Measurements from ENCODE around the gene FBLN7. TPM values are rescaled to one million over a fixed set of nuclear protein-coding genes. Genes with fewer than 3 reads are reported as not detected.
A peak's percentile ranks its signal among the peaks of the same experiment; 100 is the strongest.

Gene FBLN7
- total RNA-seq, 2 experiments from 2014 or later = 40.5 to 40.6 TPM

DNA sequence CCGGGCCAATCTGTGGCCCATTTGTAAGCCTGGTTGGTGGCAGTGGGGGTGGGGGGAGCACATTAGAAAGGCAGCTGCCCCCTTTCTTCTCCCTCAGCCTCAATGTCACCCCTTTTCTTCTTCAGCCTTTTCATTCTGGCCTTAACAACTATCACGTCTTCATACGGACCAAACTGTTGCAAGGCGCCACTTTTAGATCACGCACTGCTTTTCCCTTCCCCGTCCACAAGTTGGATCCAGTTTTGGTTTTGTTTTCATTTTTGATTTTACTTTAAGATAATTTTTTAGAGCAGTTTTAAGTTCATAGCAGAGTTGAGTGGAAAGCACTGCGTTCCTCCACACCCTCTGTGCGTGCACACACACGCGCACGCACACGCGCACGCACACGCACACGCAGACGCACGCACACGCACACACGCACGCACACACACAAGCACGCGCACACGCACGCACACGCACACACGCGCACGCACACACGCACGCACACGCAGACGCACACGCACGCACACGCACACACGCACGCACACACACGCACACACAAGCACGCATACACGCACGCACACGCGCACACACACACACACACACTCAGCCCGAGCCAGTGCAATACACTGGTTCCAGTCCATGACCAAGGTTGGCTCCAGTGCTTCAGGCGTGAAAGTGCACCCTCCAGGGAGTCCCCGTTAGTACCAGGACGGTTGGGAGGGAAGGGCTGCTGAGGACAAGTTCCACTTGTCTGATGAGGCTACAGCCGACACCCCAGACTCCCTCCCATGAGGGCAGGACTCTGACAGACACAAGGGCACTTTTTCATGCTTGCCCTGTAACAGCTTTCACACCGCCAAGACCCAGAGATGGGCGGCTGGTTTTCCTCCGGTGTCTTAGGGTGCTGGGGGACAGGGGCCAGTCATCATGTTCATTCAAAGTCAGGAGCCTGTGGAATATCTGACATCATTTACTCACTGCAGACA is 22.4 kb downstream of the FBLN7 start:
- no peak overlapping the region for H3K4me3 Mint-ChIP-seq
- CTCF ChIA-PET = no interaction called here

DNA sequence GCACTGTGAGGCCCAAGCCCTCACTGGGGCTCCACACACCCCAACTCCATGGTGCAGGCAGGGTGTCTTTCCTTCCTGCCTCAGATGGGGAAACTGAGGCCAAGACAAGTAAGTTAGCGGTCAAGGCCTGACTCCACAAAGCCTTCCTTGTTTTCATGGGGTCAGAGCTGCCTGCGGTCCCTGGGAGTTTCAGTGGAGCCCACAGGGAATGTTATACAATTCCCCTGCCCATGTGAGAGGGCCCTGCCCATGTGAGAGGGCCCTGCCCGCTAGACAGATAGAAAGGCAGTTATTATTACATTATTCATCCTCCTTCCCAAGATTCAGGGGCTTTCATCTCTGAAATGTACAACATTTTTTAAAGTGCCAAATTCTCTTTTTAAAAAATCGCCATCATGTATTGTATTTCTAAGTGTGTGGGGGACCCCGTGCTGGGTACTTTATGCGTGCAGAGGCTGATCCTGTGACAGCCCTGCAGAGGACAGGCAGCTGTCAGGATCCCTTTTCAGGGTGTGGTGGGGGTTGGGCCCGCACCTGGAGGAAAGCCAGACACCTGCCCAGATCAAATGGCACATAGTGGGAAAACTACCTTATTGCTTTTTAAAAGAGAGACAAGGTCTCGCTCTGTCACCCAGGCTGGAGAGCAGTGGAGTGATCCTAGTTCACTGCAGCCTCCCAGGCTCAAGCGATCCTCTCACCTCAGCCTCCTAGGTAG is 23.4 kb downstream of the FBLN7 start:
- Mint-ChIP-seq H3K4me3 (no peak overlapping the region), H3K27me3 (no peaks in the 10 kb centered on the region), H3K9me3 (ENCODE audit: low read depth) (no peaks in the 10 kb centered on the region), H3K36me3 (ENCODE audit: low read depth) (peaks cover 2% of the 10 kb centered on the region), H3K27ac (no peak overlapping the region), H3K4me1 (peaks cover 17% of the 10 kb centered on the region)
- ATAC-seq = no peak
- intact Hi-C loops (cut with DNase I, micrococcal nuclease) = no loop called here
- ChIA-PET CTCF (no interaction called here), POLR2A (no interaction called here)
- no peak for DNase-seq

More for the DNA sequence above, 22.4 kb downstream of the FBLN7 start:
- H3K9me3 Mint-ChIP-seq (ENCODE audit: low read depth) = no peaks in the 10 kb centered on the region
- no peak overlapping the region for H3K27ac Mint-ChIP-seq
- intact Hi-C loops (cut with DNase I, micrococcal nuclease) = no loop called here
- ATAC-seq (no peak), DNase-seq (no peak)
- H3K4me1 Mint-ChIP-seq = peaks cover 24% of the 10 kb centered on the region
- POLR2A ChIA-PET = no interaction called here
- H3K27me3 Mint-ChIP-seq = no peaks in the 10 kb centered on the region
- H3K36me3 Mint-ChIP-seq (ENCODE audit: low read depth) = peaks cover 2% of the 10 kb centered on the region

DNA sequence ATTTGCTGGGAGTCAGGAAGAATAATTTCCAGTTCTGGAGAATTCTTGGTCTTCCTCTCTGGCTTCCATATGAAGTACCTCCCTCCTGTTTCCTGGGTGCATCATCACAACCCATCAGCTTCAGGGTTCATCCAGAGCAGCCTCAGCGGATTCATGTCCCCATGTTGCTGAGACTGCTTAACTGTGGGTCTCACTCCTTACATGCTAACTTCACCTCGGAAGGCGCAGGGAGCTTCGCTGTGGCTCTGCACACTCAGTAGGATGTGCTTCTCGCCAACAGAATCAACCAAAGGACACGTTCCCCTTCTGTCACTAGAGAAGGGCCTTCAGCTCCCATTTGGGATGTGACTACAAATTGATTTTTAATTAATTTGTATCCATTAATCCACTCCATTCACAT is 24.2 kb downstream of the FBLN7 start:
- POLR2A ChIA-PET = no interaction called here
- Mint-ChIP-seq H3K27me3 (no peaks in the 10 kb centered on the region), H3K9me3 (ENCODE audit: low read depth) (no peaks in the 10 kb centered on the region), H3K36me3 (ENCODE audit: low read depth) (peaks cover under 1% of the 10 kb centered on the region), H3K4me1 (peaks cover 19% of the 10 kb centered on the region), H3K27ac (no peak overlapping the region), H3K4me3 (no peak overlapping the region)
- intact Hi-C loops (cut with DNase I, micrococcal nuclease) = no loop called here
- DNase-seq (no peak), ATAC-seq (no peak)
- CTCF ChIA-PET = no interaction called here

DNA sequence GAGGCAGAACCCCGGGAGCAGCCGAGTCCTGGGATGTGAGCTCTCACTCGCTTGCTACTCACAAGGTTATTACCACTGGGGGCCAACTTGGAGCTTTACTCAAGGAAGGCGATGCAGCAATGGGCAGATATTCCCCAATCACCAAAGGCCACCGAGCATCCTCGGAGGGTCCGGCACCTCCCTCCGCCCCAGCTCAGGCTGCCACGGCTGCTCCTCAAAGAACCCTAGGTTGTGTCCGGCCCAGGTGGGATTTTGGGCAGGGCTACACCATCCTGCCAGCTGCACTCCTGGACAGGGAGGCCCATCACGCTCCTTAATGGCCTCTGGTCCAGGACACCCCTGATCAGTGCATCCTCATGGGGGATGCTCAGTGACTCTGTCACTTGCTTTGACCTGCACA is 24.8 kb downstream of the FBLN7 start:
- no peak for ATAC-seq
- peaks cover 18% of the 10 kb centered on the region for H3K4me1 Mint-ChIP-seq
- intact Hi-C loops (cut with DNase I, micrococcal nuclease) = no loop called here
- H3K4me3 Mint-ChIP-seq = no peak overlapping the region
- H3K9me3 Mint-ChIP-seq (ENCODE audit: low read depth) = no peaks in the 10 kb centered on the region
- H3K27me3 Mint-ChIP-seq = no peaks in the 10 kb centered on the region
- no peaks in the 10 kb centered on the region for H3K36me3 Mint-ChIP-seq (ENCODE audit: low read depth)
- ChIA-PET POLR2A (no interaction called here), CTCF (interaction anchor here (0.6 kb wide), 1 partner anchor 16 kb away, joined by 3 read pairs; no protein-coding TSS in a partner anchor)
- DNase-seq = no peak
- no peak overlapping the region for H3K27ac Mint-ChIP-seq

DNA sequence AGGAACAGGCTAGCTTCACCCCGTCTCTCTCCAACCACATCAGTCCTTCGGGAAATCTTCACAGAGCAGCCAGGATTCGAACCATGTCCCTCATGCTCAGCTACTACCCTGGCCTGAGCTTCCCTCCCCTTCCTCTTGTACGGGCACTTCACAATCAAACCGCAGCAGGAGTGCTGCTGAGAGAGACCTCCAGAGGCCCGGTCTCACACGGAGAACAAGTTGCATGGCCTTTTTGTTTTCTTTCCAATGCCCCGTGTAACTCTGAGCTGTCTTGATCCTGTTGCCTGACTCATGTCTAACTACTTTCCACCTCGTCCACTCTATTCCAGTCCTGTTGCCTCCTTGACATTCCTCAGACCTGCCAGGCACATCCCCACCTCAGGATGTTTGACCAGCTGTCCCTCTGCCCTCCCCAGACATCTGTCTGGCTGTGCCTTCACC is 25.4 kb downstream of the FBLN7 start:
- ATAC-seq = no peak
- Mint-ChIP-seq H3K27me3 (no peaks in the 10 kb centered on the region), H3K36me3 (ENCODE audit: low read depth) (no peaks in the 10 kb centered on the region), H3K27ac (no peak overlapping the region), H3K4me1 (peaks cover 22% of the 10 kb centered on the region), H3K4me3 (no peak overlapping the region), H3K9me3 (ENCODE audit: low read depth) (no peaks in the 10 kb centered on the region)
- no peak for DNase-seq
- intact Hi-C loops (cut with DNase I, micrococcal nuclease) = no loop called here
- CTCF ChIA-PET = interaction anchor here (0.6 to 1.1 kb wide), 2 partner anchors 8 to 15 kb away, joined by 3 read pairs; no protein-coding TSS in a partner anchor
- POLR2A ChIA-PET = no interaction called here

DNA sequence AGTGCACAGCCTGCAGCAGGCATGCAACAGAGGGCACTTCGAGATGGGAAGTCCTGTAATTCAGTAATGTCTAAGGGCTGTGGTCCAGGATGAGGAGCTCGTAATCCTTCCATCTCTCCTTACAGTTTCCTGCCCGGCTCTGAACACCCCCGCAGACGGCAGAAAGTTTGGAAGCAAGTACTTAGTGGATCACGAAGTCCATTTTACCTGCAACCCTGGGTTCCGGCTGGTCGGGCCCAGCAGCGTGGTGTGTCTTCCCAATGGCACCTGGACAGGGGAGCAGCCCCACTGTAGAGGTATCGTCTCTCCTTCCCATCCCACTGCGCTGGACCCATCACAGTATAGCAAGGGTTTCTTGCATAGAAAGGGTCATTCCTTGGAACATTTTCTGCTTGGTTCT is 26.7 kb downstream of the FBLN7 start:
- H3K4me1 Mint-ChIP-seq = peaks cover 23% of the 10 kb centered on the region
- DNase-seq = no peak
- H3K36me3 Mint-ChIP-seq (ENCODE audit: low read depth) = no peaks in the 10 kb centered on the region
- no peaks in the 10 kb centered on the region for H3K9me3 Mint-ChIP-seq (ENCODE audit: low read depth)
- no peak overlapping the region for H3K27ac Mint-ChIP-seq
- CTCF ChIA-PET = interaction anchor here (1.1 kb wide), 1 partner anchor 9 kb away, joined by 3 read pairs; no protein-coding TSS in a partner anchor
- no peak overlapping the region for H3K4me3 Mint-ChIP-seq
- ATAC-seq = no peak
- POLR2A ChIA-PET = no interaction called here
- no peaks in the 10 kb centered on the region for H3K27me3 Mint-ChIP-seq
- intact Hi-C loops (cut with DNase I, micrococcal nuclease) = no loop called here

DNA sequence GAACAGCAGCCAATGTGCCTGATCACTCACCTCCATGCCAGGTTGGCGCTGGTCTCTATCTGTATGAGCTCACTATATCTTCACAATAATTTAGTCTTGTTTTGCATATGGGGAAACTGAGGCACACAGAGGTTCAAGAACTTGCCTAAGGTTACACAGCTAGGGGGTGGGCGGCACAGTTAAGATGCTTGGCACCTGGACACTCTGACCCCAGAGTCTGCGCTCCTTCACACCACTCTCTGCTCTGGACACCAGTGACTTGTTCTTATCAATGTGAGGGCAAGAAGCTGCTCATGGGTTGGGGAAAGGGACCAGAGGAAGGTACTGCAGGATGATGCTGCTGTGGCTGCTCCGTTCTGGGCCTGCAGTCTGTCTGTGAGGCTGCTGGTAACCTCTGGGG is 27.1 kb downstream of the FBLN7 start:
- DNase-seq = no peak
- ChIA-PET CTCF (no interaction called here), POLR2A (no interaction called here)
- H3K4me1 Mint-ChIP-seq = peaks cover 22% of the 10 kb centered on the region
- no peaks in the 10 kb centered on the region for H3K9me3 Mint-ChIP-seq (ENCODE audit: low read depth)
- no peak overlapping the region for H3K4me3 Mint-ChIP-seq
- no peaks in the 10 kb centered on the region for H3K36me3 Mint-ChIP-seq (ENCODE audit: low read depth)
- H3K27ac Mint-ChIP-seq = no peak overlapping the region
- no peak for ATAC-seq
- no peaks in the 10 kb centered on the region for H3K27me3 Mint-ChIP-seq
- intact Hi-C loops (cut with DNase I, micrococcal nuclease) = no loop called here

DNA sequence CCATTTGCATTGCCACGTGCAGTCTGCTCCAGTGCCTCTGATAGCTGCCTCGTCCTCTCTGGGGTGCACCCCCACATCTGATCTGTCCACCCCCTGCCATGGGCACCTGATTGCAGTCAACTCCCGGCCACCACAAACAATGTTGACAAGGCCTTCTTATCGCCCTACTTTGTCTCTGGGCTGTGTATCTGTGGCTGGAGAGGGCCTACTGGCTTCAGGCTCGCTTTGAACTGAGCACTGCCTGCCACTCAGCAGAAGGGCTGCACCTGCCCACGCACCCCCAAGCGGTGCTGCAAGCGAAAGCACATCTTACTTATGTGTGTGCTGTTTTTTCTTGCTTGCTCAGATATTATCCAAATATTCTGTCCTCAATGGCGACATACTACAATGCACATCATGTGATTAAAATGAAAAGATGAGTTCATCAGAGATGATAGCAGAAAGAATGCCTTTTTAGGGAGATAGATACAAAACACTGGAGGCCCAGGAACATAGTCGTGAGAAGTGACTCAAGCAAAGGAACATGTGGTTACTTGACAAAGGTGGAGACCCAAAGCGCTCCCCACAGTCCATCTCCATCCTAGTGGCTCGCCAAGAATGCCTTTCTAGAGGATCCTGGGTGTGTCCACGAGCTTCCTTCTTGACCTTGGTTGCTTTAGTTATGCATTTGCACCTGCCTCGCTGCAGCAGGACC is 28.8 kb downstream of the FBLN7 start:
- no peaks in the 10 kb centered on the region for H3K9me3 Mint-ChIP-seq (ENCODE audit: low read depth)
- POLR2A ChIA-PET = no interaction called here
- peak; percentile 82 for ATAC-seq
- CTCF ChIA-PET = interaction anchor here (0.6 kb wide), 2 partner anchors 11 to 169 kb away, joined by 3 to 4 read pairs; no protein-coding TSS in a partner anchor
- no peak overlapping the region for H3K4me3 Mint-ChIP-seq
- H3K4me1 Mint-ChIP-seq = peaks cover 19% of the 10 kb centered on the region
- no peaks in the 10 kb centered on the region for H3K27me3 Mint-ChIP-seq
- intact Hi-C loops (cut with DNase I, micrococcal nuclease) = no loop called here
- peak; percentile 67 for DNase-seq
- H3K36me3 Mint-ChIP-seq (ENCODE audit: low read depth) = no peaks in the 10 kb centered on the region
- H3K27ac Mint-ChIP-seq = peak overlapping the region; percentile 77

DNA sequence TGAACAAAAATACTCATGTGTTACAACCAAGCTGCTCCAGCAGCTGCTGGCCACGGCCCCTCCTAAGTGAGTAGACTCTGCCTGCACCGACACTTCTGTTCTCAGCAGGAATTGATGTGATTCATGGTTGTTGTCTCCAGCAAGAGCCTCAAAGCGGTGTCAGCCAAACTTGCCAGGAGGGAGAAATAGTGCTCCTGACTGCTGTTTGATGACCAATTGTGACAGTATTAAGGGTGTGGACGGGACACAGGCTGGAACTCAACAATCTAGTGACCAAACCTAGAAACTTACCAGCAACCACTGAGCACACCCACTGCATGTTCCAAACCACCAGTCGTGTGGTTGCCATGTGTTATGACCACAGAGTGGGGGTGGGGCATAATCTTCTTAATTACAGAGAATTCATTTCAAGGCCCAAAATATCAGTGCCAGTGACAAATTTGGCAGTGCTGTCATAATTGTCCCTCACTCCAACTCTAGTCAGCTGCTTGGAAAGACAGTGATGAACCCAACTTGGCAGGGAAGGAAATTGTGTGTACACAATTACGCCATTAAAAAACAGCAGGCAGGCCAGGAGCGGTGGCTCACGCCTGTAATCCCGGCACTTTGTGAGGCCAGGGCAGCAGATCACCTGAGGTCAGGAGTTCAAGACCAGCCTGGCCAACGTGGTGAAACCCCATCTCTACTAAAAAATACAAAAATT is 30.4 kb downstream of the FBLN7 start:
- no peaks in the 10 kb centered on the region for H3K36me3 Mint-ChIP-seq (ENCODE audit: low read depth)
- no peak for DNase-seq
- intact Hi-C loops (cut with DNase I, micrococcal nuclease) = no loop called here
- no peak overlapping the region for H3K4me3 Mint-ChIP-seq
- POLR2A ChIA-PET = no interaction called here
- no peak for ATAC-seq
- no peak overlapping the region for H3K27ac Mint-ChIP-seq
- peaks cover 27% of the 10 kb centered on the region for H3K4me1 Mint-ChIP-seq
- CTCF ChIA-PET = no interaction called here
- no peaks in the 10 kb centered on the region for H3K27me3 Mint-ChIP-seq
- no peaks in the 10 kb centered on the region for H3K9me3 Mint-ChIP-seq (ENCODE audit: low read depth)

DNA sequence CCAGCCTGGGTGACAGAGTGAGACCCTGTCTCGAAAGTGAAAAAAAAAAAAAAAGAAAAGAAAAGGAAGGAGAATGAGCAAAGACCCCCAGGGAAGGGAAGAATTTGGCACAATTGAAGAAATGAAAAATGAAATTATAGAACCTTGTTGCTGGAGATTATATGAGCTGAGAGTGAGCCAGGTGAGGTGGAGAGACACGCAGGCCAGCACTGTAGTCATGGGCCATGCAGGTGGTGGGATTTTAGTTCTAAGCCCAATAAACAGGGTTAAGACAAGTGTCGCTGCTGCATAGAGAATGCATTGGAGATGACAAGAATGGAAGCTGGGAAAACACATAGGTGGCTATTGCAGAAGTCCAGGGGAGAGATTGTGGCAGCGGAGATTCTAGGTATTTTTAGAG is 32.3 kb downstream of the FBLN7 start:
- ATAC-seq (no peak), DNase-seq (no peak)
- Mint-ChIP-seq H3K4me3 (no peak overlapping the region), H3K27ac (no peak overlapping the region), H3K4me1 (peaks cover 38% of the 10 kb centered on the region), H3K27me3 (no peaks in the 10 kb centered on the region), H3K9me3 (ENCODE audit: low read depth) (no peaks in the 10 kb centered on the region), H3K36me3 (ENCODE audit: low read depth) (no peaks in the 10 kb centered on the region)
- intact Hi-C loops (cut with DNase I, micrococcal nuclease) = loop anchor here in 1 of 2 experiments (5.0 kb wide), 2 partner anchors 48 to 52 kb away; no protein-coding TSS in a partner anchor
- CTCF ChIA-PET = interaction anchor here (1.0 kb wide), 1 partner anchor 12 kb away, joined by 3 read pairs; no protein-coding TSS in a partner anchor
- POLR2A ChIA-PET = no interaction called here
